ENCODE results near the gene ADGRF5.

The ADGRF5 gene

DNA sequence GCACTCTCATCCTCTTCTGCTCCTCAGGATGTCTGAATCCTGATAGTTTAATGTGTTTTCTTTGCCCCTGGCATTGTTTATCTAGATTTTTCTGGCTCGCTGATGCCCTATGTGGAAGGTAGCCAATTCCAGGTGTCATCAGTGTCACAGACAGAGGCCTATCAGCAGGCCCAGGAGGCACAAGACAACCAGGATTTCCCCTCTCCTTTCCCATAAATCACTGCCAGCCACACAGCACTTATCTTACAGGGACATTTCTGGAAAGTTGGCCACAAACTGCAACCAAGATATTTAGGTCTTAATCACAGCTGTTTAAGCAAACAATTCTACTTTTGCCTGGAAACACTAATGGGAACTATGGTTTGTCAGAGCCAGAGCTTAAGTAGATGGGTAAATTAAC lies 28.1 kb downstream of the ADGRF5 start:
- H3K4me2 ChIP-seq (ENCODE audit: low read length): no peak overlapping the region
- no peak overlapping the region for H3K9ac ChIP-seq (ENCODE audit: low read length)
- H3K4me1 ChIP-seq (ENCODE audit: insufficient read depth, low read length, severe bottlenecking): no peaks in the 10 kb centered on the region
- TF ChIP-seq EZH2 (IDR thresholded peaks at IDR 0.05; ENCODE audit: borderline replicate concordance, low read length): no peak
- no peak for TF ChIP-seq CTCF (IDR thresholded peaks at IDR 0.05; ENCODE audit: low read length)
- no peaks in the 10 kb centered on the region for H3K36me3 ChIP-seq (ENCODE audit: insufficient read depth, low read length)
- no peaks in the 10 kb centered on the region for H3K27me3 ChIP-seq (ENCODE audit: insufficient read depth, low read length)
- H3K4me3 ChIP-seq (ENCODE audit: low read depth, low read length, poor library complexity, severe bottlenecking): no peak overlapping the region
- no peaks in the 10 kb centered on the region for H3F3A ChIP-seq (ENCODE audit: insufficient read depth, low read length)
- no peak overlapping the region for H3K27ac ChIP-seq (ENCODE audit: low read depth, low read length, poor library complexity, severe bottlenecking)
- no peaks in the 10 kb centered on the region for H3K79me2 ChIP-seq (ENCODE audit: insufficient read depth, low read length)
- no peaks in the 10 kb centered on the region for H4K20me1 ChIP-seq (ENCODE audit: insufficient read depth, low read length)
- H3K9me2 ChIP-seq (ENCODE audit: low read depth, low read length): no peaks in the 10 kb centered on the region
- no peaks in the 10 kb centered on the region for H3K9me3 ChIP-seq (ENCODE audit: low read length)
- no peak overlapping the region for H2AFZ ChIP-seq (ENCODE audit: low read length)

DNA sequence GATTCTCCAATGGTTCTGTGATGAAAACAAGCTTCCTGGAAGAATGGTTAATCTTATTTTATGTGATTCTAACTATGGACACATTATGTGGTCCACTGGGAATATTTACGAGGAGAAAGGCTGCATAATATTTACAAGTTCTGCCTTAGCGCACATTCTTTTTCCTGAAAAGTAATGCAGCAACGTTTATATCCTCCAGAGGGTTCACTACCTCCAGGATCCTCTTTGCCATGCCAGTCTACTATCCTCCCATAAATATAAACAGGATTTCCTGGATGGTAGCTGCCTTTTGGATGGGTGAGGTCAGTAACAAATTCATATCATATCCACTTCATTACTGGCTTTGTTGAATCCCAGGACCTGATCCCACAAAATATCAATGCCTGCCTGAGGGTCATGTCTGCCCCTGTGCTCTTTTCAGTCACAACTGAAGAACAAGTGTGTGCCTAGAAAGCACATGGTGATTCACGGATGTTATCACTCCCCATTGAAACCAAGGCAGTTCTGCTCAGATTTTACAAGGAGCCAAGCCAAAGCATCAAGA lies 30.4 kb downstream of the ADGRF5 start:
- Histone ChIP-seq H3K27me3 (ENCODE audit: insufficient read depth, low read length) (no peaks in the 10 kb centered on the region), H3K79me2 (ENCODE audit: insufficient read depth, low read length) (no peaks in the 10 kb centered on the region), H3K9ac (ENCODE audit: low read length) (no peak overlapping the region), H3F3A (ENCODE audit: insufficient read depth, low read length) (no peaks in the 10 kb centered on the region), H4K20me1 (ENCODE audit: insufficient read depth, low read length) (no peaks in the 10 kb centered on the region), H3K27ac (ENCODE audit: low read depth, low read length, poor library complexity, severe bottlenecking) (no peak overlapping the region), H3K9me2 (ENCODE audit: low read depth, low read length) (no peaks in the 10 kb centered on the region), H3K4me2 (ENCODE audit: low read length) (no peak overlapping the region), H3K9me3 (ENCODE audit: low read length) (no peaks in the 10 kb centered on the region), H3K4me3 (ENCODE audit: low read depth, low read length, poor library complexity, severe bottlenecking) (no peak overlapping the region), H3K4me1 (ENCODE audit: insufficient read depth, low read length, severe bottlenecking) (no peaks in the 10 kb centered on the region), H3K36me3 (ENCODE audit: insufficient read depth, low read length) (no peaks in the 10 kb centered on the region), H2AFZ (ENCODE audit: low read length) (no peak overlapping the region)
- TF ChIP-seq EZH2 (IDR thresholded peaks at IDR 0.05; ENCODE audit: borderline replicate concordance, low read length): no peak
- TF ChIP-seq CTCF (IDR thresholded peaks at IDR 0.05; ENCODE audit: low read length): no peak

- H3F3A ChIP-seq (ENCODE audit: insufficient read depth, low read length): no peaks in the 10 kb centered on the region
- TF ChIP-seq CTCF (IDR thresholded peaks at IDR 0.05; ENCODE audit: low read length): no peak
- TF ChIP-seq EZH2 (IDR thresholded peaks at IDR 0.05; ENCODE audit: borderline replicate concordance, low read length): no peak
- no peaks in the 10 kb centered on the region for H3K9me3 ChIP-seq (ENCODE audit: low read length)
- H4K20me1 ChIP-seq (ENCODE audit: insufficient read depth, low read length): no peaks in the 10 kb centered on the region
- H3K9me2 ChIP-seq (ENCODE audit: low read depth, low read length): no peaks in the 10 kb centered on the region
- no peaks in the 10 kb centered on the region for H3K27me3 ChIP-seq (ENCODE audit: insufficient read depth, low read length)
- no peak overlapping the region for H3K4me3 ChIP-seq (ENCODE audit: low read depth, low read length, poor library complexity, severe bottlenecking)
- H3K9ac ChIP-seq (ENCODE audit: low read length): no peak overlapping the region
- H3K4me2 ChIP-seq (ENCODE audit: low read length): no peak overlapping the region
- H3K36me3 ChIP-seq (ENCODE audit: insufficient read depth, low read length): no peaks in the 10 kb centered on the region
- H2AFZ ChIP-seq (ENCODE audit: low read length): no peak overlapping the region
- H3K27ac ChIP-seq (ENCODE audit: low read depth, low read length, poor library complexity, severe bottlenecking): no peak overlapping the region
- H3K4me1 ChIP-seq (ENCODE audit: insufficient read depth, low read length, severe bottlenecking): no peaks in the 10 kb centered on the region
- no peaks in the 10 kb centered on the region for H3K79me2 ChIP-seq (ENCODE audit: insufficient read depth, low read length)
Measured at GRCh38 chr6:46888578-46888977, 33.2 kb downstream of the ADGRF5 start.
